ENCODE data around the gene MYO7A. TPM values are rescaled to one million over a fixed set of nuclear protein-coding genes. Genes with fewer than 3 reads are reported as not detected.
"Not testable (repeated sequence)": the region's sequence is repeated elsewhere in the genome, so short reads cannot be mapped to it uniquely, and the experiment has no call there.

Gene MYO7A
- total RNA-seq, 1 experiment from 2014 or later = 0.26 TPM

DNA sequence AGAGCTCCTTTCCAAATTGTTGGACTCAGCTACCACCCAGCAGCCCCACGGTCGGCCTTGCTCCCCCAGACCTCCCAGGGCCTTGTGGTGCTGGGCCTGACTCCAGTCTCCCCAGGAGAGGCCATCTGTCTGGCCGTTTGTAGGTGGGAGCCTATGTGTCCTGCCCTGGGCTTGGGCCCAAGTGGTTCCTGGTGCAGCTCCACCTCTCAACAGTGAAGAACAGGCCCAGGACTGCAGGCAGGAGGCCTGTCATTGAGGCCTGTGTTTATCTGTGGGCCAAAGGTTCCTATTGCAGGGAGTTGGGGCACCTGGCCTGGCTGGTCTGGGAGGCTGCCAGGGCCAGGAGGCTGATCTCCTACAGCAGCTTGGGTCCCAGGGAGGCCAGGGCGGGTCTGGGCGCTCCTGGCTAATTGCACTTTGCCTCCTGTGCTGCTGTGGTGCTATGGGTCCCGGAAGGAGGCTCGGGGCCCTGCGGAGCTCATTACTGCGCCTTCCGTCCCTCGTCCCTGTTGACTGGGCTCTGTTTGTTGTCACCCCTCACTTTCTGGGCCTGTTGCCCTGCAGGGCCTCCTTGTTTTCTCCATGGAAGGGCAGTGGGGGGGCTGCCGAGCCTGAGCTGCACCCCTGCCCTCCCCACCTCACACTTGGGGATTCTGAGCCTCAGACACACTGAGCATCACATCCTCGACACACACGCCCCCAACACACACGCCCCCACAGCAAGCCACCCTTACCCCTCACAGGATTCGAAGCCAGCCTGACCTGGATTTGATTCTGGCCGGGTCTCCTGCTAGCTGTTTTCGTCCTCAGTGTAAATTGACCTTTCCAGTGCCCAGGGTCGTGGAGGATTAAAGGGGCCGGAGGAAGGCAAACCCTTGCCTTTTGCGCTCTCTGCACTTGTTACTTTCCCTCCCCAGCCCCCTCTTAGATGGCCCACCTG lies 32.2 kb upstream of the MYO7A start:
- DNase-seq (ENCODE audit: unreplicated experiment) = no peak
- no TSS peak for BruUV-seq (replicated peaks)
- Mint-ChIP-seq H3K4me1 (ENCODE audit: insufficient read depth, unreplicated experiment) (no peaks in the 10 kb centered on the region), H3K9me3 (ENCODE audit: unreplicated experiment) (no peaks in the 10 kb centered on the region), H3K27me3 (ENCODE audit: insufficient read depth, unreplicated experiment) (no peaks in the 10 kb centered on the region), H3K4me3 (ENCODE audit: unreplicated experiment) (no peak overlapping the region), H3K27ac (ENCODE audit: low read depth, unreplicated experiment) (no peak overlapping the region), H3K36me3 (ENCODE audit: insufficient read depth, unreplicated experiment) (no peaks in the 10 kb centered on the region)
- intact Hi-C loops (cut with micrococcal nuclease) = loop anchor here (10.0 kb wide), 1 partner anchor 361 kb away; no protein-coding TSS in a partner anchor
- TF ChIP-seq, protein P1, sequence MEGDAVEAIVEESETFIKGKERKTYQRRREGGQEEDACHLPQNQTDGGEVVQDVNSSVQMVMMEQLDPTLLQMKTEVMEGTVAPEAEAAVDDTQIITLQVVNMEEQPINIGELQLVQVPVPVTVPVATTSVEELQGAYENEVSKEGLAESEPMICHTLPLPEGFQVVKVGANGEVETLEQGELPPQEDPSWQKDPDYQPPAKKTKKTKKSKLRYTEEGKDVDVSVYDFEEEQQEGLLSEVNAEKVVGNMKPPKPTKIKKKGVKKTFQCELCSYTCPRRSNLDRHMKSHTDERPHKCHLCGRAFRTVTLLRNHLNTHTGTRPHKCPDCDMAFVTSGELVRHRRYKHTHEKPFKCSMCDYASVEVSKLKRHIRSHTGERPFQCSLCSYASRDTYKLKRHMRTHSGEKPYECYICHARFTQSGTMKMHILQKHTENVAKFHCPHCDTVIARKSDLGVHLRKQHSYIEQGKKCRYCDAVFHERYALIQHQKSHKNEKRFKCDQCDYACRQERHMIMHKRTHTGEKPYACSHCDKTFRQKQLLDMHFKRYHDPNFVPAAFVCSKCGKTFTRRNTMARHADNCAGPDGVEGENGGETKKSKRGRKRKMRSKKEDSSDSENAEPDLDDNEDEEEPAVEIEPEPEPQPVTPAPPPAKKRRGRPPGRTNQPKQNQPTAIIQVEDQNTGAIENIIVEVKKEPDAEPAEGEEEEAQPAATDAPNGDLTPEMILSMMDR (IDR thresholded peaks at IDR 0.05; ENCODE audit: unreplicated experiment) = no peak
- POLR2A ChIA-PET = interaction anchor here (0.7 kb wide), 1 partner anchor 26 kb away, joined by 3 read pairs; no protein-coding TSS in a partner anchor
- CTCF ChIA-PET = interaction anchor here (0.9 to 8.9 kb wide), 5 partner anchors 18 to 176 kb away, joined by 3 to 108 read pairs (median 4); no protein-coding TSS in a partner anchor

DNA sequence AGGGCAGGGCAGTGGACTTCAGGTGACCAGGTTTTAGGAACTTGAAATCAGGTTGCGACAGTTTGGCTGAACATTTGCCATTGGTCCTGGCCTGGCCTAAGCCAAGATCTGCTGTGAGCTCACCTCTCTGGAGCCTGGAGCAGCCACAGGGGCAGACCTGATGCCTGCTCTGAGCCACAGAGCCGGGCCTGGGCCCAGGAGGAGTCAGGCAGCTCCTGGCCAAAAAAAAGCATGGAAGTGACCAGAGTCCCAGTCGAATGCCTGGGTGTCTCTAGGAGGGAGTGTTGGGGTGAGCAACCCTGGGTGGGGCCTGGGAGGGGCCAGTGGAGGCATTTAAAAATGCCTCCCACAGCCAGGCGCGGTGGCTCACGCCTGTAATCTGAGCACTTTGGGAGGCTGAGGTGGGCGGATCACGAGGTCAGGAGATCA lies 31.4 kb upstream of the MYO7A start:
- POLR2A ChIA-PET = no interaction called here
- H3K27me3 Mint-ChIP-seq (ENCODE audit: insufficient read depth, unreplicated experiment) = no peaks in the 10 kb centered on the region
- CTCF ChIA-PET = interaction anchor here (0.9 to 8.9 kb wide), 3 partner anchors 49 to 177 kb away, joined by 4 to 108 read pairs (median 5); no protein-coding TSS in a partner anchor
- H3K9me3 Mint-ChIP-seq (ENCODE audit: unreplicated experiment) = no peaks in the 10 kb centered on the region
- no peaks in the 10 kb centered on the region for H3K36me3 Mint-ChIP-seq (ENCODE audit: insufficient read depth, unreplicated experiment)
- intact Hi-C loops (cut with micrococcal nuclease) = loop anchor here (10.0 kb wide), 1 partner anchor 362 kb away; no protein-coding TSS in a partner anchor
- BruUV-seq (replicated peaks) = no TSS peak
- TF ChIP-seq, protein P1 (IDR thresholded peaks at IDR 0.05; ENCODE audit: unreplicated experiment) = no peak
- H3K4me1 Mint-ChIP-seq (ENCODE audit: insufficient read depth, unreplicated experiment) = no peaks in the 10 kb centered on the region
- no peak overlapping the region for H3K27ac Mint-ChIP-seq (ENCODE audit: low read depth, unreplicated experiment)
- H3K4me3 Mint-ChIP-seq (ENCODE audit: unreplicated experiment) = no peak overlapping the region
- DNase-seq (ENCODE audit: unreplicated experiment) = no peak

DNA sequence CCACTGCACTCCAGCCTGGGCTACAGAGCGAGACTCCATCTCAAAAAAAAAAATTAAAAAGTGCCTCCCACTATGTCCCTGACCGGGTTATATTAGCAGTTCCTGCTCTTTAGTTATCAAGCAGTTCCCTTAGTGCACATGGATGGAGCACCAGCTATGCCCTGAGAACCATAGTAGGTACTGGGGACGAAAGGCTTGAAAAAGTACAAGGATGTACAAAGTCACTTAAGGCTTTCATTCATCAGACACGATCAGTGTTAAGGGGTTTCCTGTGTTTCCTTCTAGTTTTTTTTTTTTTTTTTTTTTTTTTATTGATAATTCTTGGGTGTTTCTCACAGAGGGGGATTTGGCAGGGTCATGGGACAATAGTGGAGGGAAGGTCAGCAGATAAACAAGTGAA lies 30.9 kb upstream of the MYO7A start:
- H3K9me3 Mint-ChIP-seq (ENCODE audit: unreplicated experiment); H3K27ac Mint-ChIP-seq (ENCODE audit: low read depth, unreplicated experiment); DNase-seq (ENCODE audit: unreplicated experiment); H3K4me3 Mint-ChIP-seq (ENCODE audit: unreplicated experiment); H3K36me3 Mint-ChIP-seq (ENCODE audit: insufficient read depth, unreplicated experiment); H3K4me1 Mint-ChIP-seq (ENCODE audit: insufficient read depth, unreplicated experiment); H3K27me3 Mint-ChIP-seq (ENCODE audit: insufficient read depth, unreplicated experiment); POLR2A ChIA-PET; BruUV-seq (replicated peaks): not testable (repeated sequence)
- CTCF ChIA-PET = interaction anchor here (1.0 kb wide), 1 partner anchor 50 kb away, joined by 4 read pairs; no protein-coding TSS in a partner anchor
- intact Hi-C loops (cut with micrococcal nuclease) = loop anchor here (10.0 kb wide), 1 partner anchor 362 kb away; no protein-coding TSS in a partner anchor

DNA sequence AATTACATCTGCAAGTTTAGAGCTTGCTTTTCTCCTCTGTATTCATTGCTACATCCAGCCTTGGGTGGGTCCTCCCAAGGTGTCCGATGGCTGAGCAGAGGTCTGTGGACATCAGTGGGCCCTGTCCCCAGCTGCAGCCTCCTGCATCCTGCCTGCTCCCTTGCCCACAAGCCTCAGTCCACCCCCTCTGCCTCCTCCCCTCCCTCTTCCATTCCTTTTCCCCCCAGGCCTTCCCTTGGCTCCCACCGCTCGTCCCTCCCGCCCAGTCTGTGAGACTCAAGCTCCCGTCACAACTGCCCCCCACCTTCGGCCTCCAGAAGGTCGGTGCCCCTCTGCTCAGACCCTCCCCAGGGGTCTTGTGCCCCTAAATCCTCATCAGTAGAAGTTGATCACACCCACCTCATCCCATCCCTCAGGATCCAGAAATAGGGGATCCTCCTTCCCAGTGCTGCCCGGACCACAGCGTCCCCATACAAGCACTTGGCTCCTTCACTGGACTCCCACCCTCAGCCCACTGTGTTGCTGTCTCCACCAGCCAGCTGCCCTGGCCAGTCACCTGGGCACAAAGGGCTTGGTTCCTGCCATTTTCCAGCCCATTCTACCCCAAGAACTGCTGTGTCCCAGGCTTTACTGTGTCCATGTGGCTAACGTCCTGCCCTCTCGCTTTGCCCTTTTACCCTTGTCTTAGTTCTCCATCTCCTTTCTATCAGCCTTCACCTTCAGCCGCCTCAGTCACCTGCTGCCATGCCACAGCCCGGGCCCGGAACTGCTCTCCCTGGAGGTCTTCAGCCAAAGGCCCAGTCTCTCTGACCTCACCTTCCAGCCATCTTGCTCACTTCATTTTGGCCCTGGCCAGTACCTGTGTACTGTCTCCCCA lies 27.6 kb upstream of the MYO7A start:
- H3K4me3 Mint-ChIP-seq (ENCODE audit: unreplicated experiment) = no peak overlapping the region
- TF ChIP-seq, protein P1 (IDR thresholded peaks at IDR 0.05; ENCODE audit: unreplicated experiment) = no peak
- H3K4me1 Mint-ChIP-seq (ENCODE audit: insufficient read depth, unreplicated experiment) = no peaks in the 10 kb centered on the region
- BruUV-seq (replicated peaks) = no TSS peak
- no peaks in the 10 kb centered on the region for H3K36me3 Mint-ChIP-seq (ENCODE audit: insufficient read depth, unreplicated experiment)
- CTCF ChIA-PET = interaction anchor here (0.9 to 1.5 kb wide), 4 partner anchors 9 to 26 kb away, joined by 3 to 7 read pairs (median 4); no protein-coding TSS in a partner anchor
- POLR2A ChIA-PET = no interaction called here
- H3K27me3 Mint-ChIP-seq (ENCODE audit: insufficient read depth, unreplicated experiment) = no peaks in the 10 kb centered on the region
- DNase-seq (ENCODE audit: unreplicated experiment) = no peak
- intact Hi-C loops (cut with micrococcal nuclease) = no loop called here
- no peaks in the 10 kb centered on the region for H3K9me3 Mint-ChIP-seq (ENCODE audit: unreplicated experiment)
- H3K27ac Mint-ChIP-seq (ENCODE audit: low read depth, unreplicated experiment) = no peak overlapping the region

Data from MCF 10A (cell line).